Subcutaneous adipose tissue (tissue), 4 donors: ENCODE measurements around the gene CXXC4. TPM values are rescaled to one million over a fixed set of nuclear protein-coding genes. Genes with fewer than 3 reads are reported as not detected.

ENCODE experiments used
- total RNA-seq, 4 donors: library from RNA; depleted of rRNA; stranded (reverse); fragments of >200 nt; gene quantifications; one replicate each; pipeline ENCODE4 v1.1.0, GENCODE V29; 2016
- TF ChIP-seq, protein P1 (sequence below): fragments of 450-650 bp; IDR thresholded peaks from one replicate; pipeline ENCODE4 v1.5.1; 2016; ENCODE audit warnings: low read depth, mild to moderate bottlenecking, control low read depth, antibody characterized with exemption, moderate library complexity

The CXXC4 gene
- total RNA-seq, 4 donors from 2014 or later = 0.22 to 1.5 (median 0.41) TPM

DNA sequence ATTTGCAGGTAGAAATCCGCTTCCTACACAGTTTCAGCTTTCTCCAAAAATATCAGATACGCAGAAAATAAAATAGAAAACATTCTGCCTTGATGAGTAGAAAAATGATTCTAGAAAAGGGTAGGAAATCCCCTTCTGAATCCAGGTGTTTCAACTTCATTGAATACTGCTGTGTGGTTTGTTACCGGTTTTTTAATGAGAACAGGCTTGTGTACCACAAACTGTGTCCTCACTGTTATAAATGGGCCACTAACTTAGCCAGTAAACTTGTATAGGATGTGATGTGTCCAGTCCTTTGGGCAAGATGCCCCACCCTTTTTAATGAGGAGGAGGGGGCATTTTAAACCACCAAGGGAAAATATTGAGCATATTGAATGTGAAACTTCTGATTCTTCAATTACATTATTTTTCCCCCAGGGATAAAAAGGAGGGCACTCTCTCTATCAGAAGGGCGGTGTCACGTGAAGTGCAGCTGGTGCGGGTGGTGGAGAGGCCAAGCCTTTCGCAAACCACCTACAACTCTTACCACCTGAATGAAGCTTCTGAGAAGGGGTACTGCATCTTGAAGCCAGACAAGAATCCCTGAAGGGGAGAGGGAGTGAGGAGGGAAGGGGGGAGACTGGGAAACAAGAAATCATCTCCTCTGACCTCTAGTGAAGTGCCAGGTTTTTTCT, 4.5 kb downstream of the CXXC4 start:
- TF ChIP-seq, protein P1, sequence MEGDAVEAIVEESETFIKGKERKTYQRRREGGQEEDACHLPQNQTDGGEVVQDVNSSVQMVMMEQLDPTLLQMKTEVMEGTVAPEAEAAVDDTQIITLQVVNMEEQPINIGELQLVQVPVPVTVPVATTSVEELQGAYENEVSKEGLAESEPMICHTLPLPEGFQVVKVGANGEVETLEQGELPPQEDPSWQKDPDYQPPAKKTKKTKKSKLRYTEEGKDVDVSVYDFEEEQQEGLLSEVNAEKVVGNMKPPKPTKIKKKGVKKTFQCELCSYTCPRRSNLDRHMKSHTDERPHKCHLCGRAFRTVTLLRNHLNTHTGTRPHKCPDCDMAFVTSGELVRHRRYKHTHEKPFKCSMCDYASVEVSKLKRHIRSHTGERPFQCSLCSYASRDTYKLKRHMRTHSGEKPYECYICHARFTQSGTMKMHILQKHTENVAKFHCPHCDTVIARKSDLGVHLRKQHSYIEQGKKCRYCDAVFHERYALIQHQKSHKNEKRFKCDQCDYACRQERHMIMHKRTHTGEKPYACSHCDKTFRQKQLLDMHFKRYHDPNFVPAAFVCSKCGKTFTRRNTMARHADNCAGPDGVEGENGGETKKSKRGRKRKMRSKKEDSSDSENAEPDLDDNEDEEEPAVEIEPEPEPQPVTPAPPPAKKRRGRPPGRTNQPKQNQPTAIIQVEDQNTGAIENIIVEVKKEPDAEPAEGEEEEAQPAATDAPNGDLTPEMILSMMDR = no peak

DNA sequence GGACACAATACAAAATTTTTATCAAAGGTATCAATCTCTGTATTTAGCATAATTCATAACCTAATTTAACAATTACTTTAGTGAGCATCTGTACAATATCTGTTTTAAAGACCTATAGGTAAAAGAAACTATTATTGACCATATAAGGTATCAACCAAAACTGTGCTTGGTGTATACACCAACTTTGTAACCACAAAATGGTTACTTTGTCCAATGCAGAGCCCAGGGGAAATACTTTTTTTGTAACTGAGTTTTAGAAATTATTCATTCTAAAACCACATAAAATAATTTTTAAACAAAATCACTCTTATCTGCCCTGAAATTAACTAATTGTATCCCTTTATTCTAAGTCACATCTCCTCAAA, 5.0 kb downstream of the CXXC4 start:
- TF ChIP-seq, protein P1 = no peak

DNA sequence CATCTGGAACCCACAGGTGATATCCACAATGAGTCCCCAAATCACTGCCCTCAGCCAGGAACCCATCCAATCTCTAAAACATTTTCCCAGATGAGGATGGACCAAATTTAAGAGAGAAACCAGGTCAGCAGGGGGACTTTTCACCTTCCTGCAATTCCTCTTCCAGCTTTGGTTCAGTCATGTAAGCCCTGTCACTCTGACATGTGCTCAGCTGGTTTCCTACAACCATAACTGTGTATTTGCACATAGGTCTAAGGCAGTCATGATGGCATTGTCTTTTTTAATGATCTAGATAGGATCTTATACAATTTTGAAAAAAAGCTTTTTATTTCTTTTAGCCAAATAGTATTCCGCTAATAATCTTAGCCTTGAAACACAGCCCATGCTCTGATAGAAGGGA, 6.5 kb downstream of the CXXC4 start:
- TF ChIP-seq, protein P1 = no peak

DNA sequence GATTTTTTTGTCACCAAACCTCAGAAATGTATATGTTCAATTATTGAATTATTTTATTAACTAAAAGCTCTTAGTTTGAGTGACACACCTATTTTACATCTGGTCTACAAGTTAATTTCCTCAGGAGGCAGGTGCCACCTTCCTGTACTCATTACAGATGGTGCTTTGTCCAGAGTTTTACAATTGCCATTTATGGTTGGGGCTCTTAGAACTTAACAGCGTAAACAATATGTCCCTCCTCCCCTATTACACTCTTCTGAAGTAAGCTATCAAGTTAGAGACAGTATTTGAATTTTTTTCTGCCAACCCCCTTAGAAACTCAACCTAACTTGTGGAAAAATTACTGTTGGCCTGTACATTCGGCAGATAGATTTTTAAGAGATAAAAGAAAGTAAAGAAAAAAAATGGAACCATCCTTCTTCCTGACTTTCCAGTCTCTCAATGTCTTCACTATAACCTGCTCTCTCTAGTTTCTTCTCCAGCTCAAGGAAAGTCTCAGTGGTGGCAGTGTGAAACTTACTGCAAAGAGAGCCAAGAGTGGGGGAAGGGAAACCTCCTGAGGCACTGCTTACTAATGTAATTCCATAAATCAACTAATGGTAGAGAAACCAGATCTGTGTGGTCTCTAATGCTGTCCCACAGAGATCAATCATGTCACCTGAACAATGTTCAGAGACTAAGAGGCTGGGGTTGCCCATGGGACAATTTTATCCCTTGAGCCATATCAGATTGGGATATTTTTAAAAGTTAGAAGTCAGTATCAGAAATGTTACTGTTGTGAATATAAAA, 7.8 kb downstream of the CXXC4 start:
- TF ChIP-seq, protein P1 = no peak

DNA sequence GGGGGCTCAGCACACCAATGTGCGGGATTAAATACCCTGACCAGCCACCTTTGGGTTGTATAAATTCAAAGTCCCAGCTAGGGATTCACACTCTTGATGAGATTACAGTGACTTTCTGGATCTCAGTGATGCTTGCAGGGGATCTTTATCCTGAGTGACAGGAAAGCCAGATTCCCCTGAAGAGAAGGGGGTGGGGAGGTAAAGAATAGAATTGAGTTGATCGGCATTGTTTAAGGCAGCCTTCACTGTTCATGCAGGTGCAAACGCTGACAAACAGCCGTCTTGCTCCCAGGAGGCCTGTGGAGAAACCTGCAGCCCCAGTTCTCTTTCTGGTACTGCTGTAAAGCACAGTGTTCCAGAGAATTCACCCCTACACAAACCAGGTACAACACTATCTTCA, 19.0 kb downstream of the CXXC4 start:
- TF ChIP-seq, protein P1 = no peak

DNA sequence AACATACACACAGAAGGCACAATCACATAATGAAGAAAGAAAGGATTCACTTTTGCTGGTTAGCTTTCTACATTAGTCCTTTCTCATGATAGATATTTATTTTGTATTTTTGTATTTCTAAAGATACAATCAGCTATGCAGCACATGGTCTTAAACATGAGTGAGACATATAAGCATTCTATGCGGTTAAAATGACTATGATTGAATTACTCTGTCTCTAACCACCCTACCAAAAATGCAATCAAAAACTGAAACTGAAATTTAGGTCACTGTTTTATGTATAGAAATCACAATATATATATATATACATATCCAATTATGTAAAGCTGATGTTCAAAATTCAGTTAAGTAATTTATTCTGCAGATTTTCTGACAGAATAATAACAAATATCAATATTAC, 21.9 kb downstream of the CXXC4 start:
- TF ChIP-seq, protein P1 = no peak

DNA sequence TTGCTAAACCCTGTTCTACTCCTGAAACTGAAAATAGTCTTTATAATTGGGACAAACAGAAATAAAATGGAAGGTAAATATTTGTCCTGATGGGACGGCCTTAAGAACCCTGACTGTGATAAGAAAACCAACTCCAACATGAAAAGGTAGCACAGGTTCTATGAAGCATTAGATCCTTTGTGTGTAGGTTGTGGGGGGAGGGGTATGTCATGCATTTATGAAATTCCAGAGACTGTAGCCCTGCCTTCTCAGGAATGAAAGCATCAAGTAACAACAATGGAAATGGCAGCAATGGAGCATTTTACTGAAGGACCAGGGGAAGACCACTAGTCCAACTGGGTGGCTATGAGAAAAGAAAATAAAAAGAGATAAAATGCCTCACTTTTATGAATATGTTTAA, 23.9 kb downstream of the CXXC4 start:
- TF ChIP-seq, protein P1 = no peak
